ENCODE data around the gene SLX4.

DNA sequence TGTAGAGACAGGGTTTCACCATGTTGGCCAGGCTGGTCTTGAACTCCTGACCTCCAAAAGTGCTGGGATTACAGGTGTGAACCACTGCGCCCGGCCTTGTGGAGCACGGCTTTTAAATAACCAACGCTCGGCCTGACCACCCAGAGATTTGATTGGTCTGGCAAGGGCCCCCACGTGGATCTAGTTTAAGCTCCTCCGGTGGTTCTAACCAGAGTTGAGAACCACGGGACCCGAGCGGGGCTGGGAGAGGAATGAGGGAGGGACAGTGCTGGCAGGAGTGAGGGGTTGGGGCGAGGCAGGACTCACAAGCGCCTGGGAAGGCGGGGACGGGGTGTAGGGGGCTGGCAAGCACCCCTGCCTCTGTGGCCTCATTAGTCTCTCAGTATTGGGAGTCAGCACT lies 37.2 kb downstream of the SLX4 start:
- no peak for TF ChIP-seq POLR2A (IDR thresholded peaks at IDR 0.05)
- TF ChIP-seq, protein P1, sequence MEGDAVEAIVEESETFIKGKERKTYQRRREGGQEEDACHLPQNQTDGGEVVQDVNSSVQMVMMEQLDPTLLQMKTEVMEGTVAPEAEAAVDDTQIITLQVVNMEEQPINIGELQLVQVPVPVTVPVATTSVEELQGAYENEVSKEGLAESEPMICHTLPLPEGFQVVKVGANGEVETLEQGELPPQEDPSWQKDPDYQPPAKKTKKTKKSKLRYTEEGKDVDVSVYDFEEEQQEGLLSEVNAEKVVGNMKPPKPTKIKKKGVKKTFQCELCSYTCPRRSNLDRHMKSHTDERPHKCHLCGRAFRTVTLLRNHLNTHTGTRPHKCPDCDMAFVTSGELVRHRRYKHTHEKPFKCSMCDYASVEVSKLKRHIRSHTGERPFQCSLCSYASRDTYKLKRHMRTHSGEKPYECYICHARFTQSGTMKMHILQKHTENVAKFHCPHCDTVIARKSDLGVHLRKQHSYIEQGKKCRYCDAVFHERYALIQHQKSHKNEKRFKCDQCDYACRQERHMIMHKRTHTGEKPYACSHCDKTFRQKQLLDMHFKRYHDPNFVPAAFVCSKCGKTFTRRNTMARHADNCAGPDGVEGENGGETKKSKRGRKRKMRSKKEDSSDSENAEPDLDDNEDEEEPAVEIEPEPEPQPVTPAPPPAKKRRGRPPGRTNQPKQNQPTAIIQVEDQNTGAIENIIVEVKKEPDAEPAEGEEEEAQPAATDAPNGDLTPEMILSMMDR (IDR thresholded peaks at IDR 0.05), result no peak
- no peak for TF ChIP-seq POLR2AphosphoS5 (IDR thresholded peaks at IDR 0.05)
- no peak for TF ChIP-seq EP300 (IDR thresholded peaks at IDR 0.05)

All from upper lobe of left lung (tissue), 4 donors.